Measurements from ENCODE around the gene PSMB7.

The PSMB7 gene

GRCh38 chr9:124358631-124359030 lies 56.6 kb downstream of the PSMB7 start:
- Histone ChIP-seq H3K79me2 (ENCODE audit: insufficient read depth, low read length) (0 out of 2 replicates have a peak, but pooled peaks cover 3% of the 10 kb centered on the region), H3K4me3 (ENCODE audit: insufficient read depth, low read length, poor library complexity, severe bottlenecking) (no peak overlapping the region), H3K9me3 (ENCODE audit: insufficient read depth, low read length) (no peaks in the 10 kb centered on the region), H3K4me2 (ENCODE audit: low read depth, low read length, poor library complexity, severe bottlenecking) (no peak overlapping the region), H3K9ac (ENCODE audit: low read length) (no peak overlapping the region), H4K20me1 (ENCODE audit: low read depth, low read length) (peaks cover 6% of the 10 kb centered on the region; the same call in 1 of the 2 replicates), H3K27ac (ENCODE audit: low read depth, low read length) (no peak overlapping the region), H3F3A (ENCODE audit: insufficient read depth) (peaks cover 49% of the 10 kb centered on the region), H2AFZ (ENCODE audit: low read depth, low read length, severe bottlenecking) (no peak overlapping the region), H3K36me3 (ENCODE audit: low read length) (no peaks in the 10 kb centered on the region), H3K9me2 (replicated peaks; ENCODE audit: insufficient read depth, low read length) (no peaks in the 10 kb centered on the region), H3K27me3 (ENCODE audit: low read length) (no peaks in the 10 kb centered on the region)
- no peak for TF ChIP-seq CTCF (IDR thresholded peaks at IDR 0.05; ENCODE audit: insufficient read depth, low read length, poor library complexity, severe bottlenecking)
- no peak for TF ChIP-seq EZH2phosphoT487 (conservative IDR thresholded peaks at IDR 0.05; ENCODE audit: low read length)

- Histone ChIP-seq H3K27ac (ENCODE audit: low read depth, low read length) (no peak overlapping the region), H4K20me1 (ENCODE audit: low read depth, low read length) (peaks cover 6% of the 10 kb centered on the region; the same call in 1 of the 2 replicates), H3F3A (ENCODE audit: insufficient read depth) (peaks cover 54% of the 10 kb centered on the region), H3K4me3 (ENCODE audit: insufficient read depth, low read length, poor library complexity, severe bottlenecking) (no peak overlapping the region), H3K79me2 (ENCODE audit: insufficient read depth, low read length) (0 out of 2 replicates have a peak, but pooled peaks cover 3% of the 10 kb centered on the region), H3K27me3 (ENCODE audit: low read length) (no peaks in the 10 kb centered on the region), H2AFZ (ENCODE audit: low read depth, low read length, severe bottlenecking) (no peak overlapping the region), H3K36me3 (ENCODE audit: low read length) (no peaks in the 10 kb centered on the region), H3K9ac (ENCODE audit: low read length) (no peak overlapping the region), H3K9me2 (replicated peaks; ENCODE audit: insufficient read depth, low read length) (no peaks in the 10 kb centered on the region), H3K9me3 (ENCODE audit: insufficient read depth, low read length) (no peaks in the 10 kb centered on the region), H3K4me2 (ENCODE audit: low read depth, low read length, poor library complexity, severe bottlenecking) (no peak overlapping the region)
- TF ChIP-seq CTCF (IDR thresholded peaks at IDR 0.05; ENCODE audit: insufficient read depth, low read length, poor library complexity, severe bottlenecking) (peak; percentile 26), EZH2phosphoT487 (conservative IDR thresholded peaks at IDR 0.05; ENCODE audit: low read length) (no peak)
Observed at GRCh38 chr9:124357721-124358361, 57.4 kb downstream of the PSMB7 start.

DNA sequence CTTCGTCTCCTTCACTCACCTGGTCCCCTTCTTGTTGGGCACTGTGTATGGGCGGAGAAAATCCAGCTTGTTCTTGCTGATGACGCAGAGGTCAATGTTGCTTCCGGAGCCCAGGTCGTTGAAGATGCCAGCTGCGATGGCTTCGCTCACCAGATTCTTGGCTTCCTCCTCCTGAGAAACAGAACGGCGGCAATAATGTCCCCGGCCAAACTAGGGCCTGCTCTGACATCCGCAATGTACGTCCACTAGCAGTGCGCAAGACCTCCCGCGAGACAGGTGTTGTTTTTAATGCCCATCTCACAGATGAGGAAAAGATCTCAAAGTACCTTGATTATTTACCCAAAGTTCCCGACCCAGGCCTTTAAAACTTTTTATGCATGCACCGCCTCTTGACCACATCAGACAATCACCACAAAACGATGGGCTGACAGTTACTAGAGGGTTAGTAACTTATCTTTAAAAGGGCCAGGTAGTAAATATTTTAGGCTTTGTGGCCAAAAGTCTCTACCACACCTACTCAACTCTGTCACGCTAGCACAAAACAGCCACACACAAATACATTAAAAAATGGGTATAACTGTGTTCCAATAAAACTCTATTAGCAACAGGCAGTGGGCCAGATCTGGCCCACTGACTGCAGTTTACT lies 58.4 kb downstream of the PSMB7 start:
- H3K27me3 ChIP-seq (ENCODE audit: low read length), result no peaks in the 10 kb centered on the region
- no peak for TF ChIP-seq CTCF (IDR thresholded peaks at IDR 0.05; ENCODE audit: insufficient read depth, low read length, poor library complexity, severe bottlenecking)
- TF ChIP-seq EZH2phosphoT487 (conservative IDR thresholded peaks at IDR 0.05; ENCODE audit: low read length), result no peak
- H4K20me1 ChIP-seq (ENCODE audit: low read depth, low read length), result peaks cover 6% of the 10 kb centered on the region; the same call in 1 of the 2 replicates
- H3K9ac ChIP-seq (ENCODE audit: low read length), result no peak overlapping the region
- H3K9me2 ChIP-seq (replicated peaks; ENCODE audit: insufficient read depth, low read length), result no peaks in the 10 kb centered on the region
- H3K4me3 ChIP-seq (ENCODE audit: insufficient read depth, low read length, poor library complexity, severe bottlenecking), result no peak overlapping the region
- 0 out of 2 replicates have a peak, but pooled peaks cover 3% of the 10 kb centered on the region for H3K36me3 ChIP-seq (ENCODE audit: low read length)
- H3K9me3 ChIP-seq (ENCODE audit: insufficient read depth, low read length), result no peaks in the 10 kb centered on the region
- H3F3A ChIP-seq (ENCODE audit: insufficient read depth), result peaks cover 58% of the 10 kb centered on the region
- H3K79me2 ChIP-seq (ENCODE audit: insufficient read depth, low read length), result 0 out of 2 replicates have a peak, but pooled peaks cover 3% of the 10 kb centered on the region
- H3K4me2 ChIP-seq (ENCODE audit: low read depth, low read length, poor library complexity, severe bottlenecking), result no peak overlapping the region
- H2AFZ ChIP-seq (ENCODE audit: low read depth, low read length, severe bottlenecking), result no peak overlapping the region
- H3K27ac ChIP-seq (ENCODE audit: low read depth, low read length), result peak overlapping the region; percentile 18; the same call in 1 of the 2 replicates
